ENCODE results near the gene CHD9.

GRCh38 chr16:53067675-53068074 is 12.9 kb downstream of the CHD9 start:
- TF ChIP-seq EP300 (IDR thresholded peaks at IDR 0.05) (no peak), CTCF (IDR thresholded peaks at IDR 0.05) (no peak), POLR2AphosphoS5 (IDR thresholded peaks at IDR 0.05) (no peak)

Data from sigmoid colon (tissue), 4 donors.